MCF 10A (cell line): ENCODE measurements around the gene SMCP. TPM values are rescaled to one million over a fixed set of nuclear protein-coding genes. Genes with fewer than 3 reads are reported as not detected.

Source experiments
- BruUV-seq: library from RNA; stranded (reverse); fragments of 400-500 nt; replicated peaks from 2 replicates; lab custom pipeline; 2021; lab: Mats Ljungman, UMichigan
- CTCF ChIA-PET: fragments of 300-600 bp; sonication (Branson Sonifier 250); formaldehyde crosslinking; extraction: SDS; loops from one replicate; lab custom pipeline; 2021; ENCODE audit warnings: antibody characterized with exemption, inconsistent platforms; lab: Yijun Ruan, JAX
- POLR2A ChIA-PET: fragments of 300-600, 350-650 bp; sonication (Branson Sonifier 250); formaldehyde crosslinking; extraction: SDS; loops from one replicate; lab custom pipeline; 2020; ENCODE audit warnings: antibody characterized with exemption, inconsistent platforms; lab: Yijun Ruan, JAX
- DNase-seq: peaks from one replicate; pipeline ENCODE4 v3.0.0-alpha.2; 2018; ENCODE audit not compliant: unreplicated experiment
- H3K27ac Mint-ChIP-seq: one replicate; pipeline ENCODE4 v1.8.0; 2022; ENCODE audit warnings: mild to moderate bottlenecking, low read depth, mixed read lengths; ENCODE audit not compliant: unreplicated experiment
- H3K27me3 Mint-ChIP-seq: one replicate; pipeline ENCODE4 v1.8.0; 2022; ENCODE audit warnings: mixed read lengths; ENCODE audit not compliant: insufficient read depth, unreplicated experiment
- H3K36me3 Mint-ChIP-seq: one replicate; pipeline ENCODE4 v1.8.0; 2022; ENCODE audit warnings: mild to moderate bottlenecking, moderate library complexity, mixed read lengths; ENCODE audit not compliant: insufficient read depth, unreplicated experiment
- H3K4me1 Mint-ChIP-seq: one replicate; pipeline ENCODE4 v1.8.0; 2022; ENCODE audit warnings: mixed read lengths; ENCODE audit not compliant: insufficient read depth, unreplicated experiment
- H3K4me3 Mint-ChIP-seq: one replicate; pipeline ENCODE4 v1.8.0; 2022; ENCODE audit warnings: mild to moderate bottlenecking, moderate library complexity, mixed read lengths; ENCODE audit not compliant: unreplicated experiment
- H3K9me3 Mint-ChIP-seq: one replicate; pipeline ENCODE4 v1.8.0; 2022; ENCODE audit warnings: mixed read lengths; ENCODE audit not compliant: unreplicated experiment
- CTCF ChIP-seq: fragments of 200-600 bp; IDR thresholded peaks from one replicate; pipeline ENCODE4 v1.8.0; 2022; ENCODE audit warnings: antibody characterized with exemption, mild to moderate bottlenecking; ENCODE audit not compliant: unreplicated experiment
- intact Hi-C: fragments of 100-400 bp; cut with micrococcal nuclease; formaldehyde crosslinking; loops from 2 replicates; pipeline ENCODE4 v1.14.1; 2022
- total RNA-seq: library from RNA; stranded (reverse); gene quantifications from 2 replicates; pipeline ENCODE4 v1.2.3, GENCODE V29; 2022

SMCP gene
- total RNA-seq, 1 experiment from 2014 or later = not detected

GRCh38 chr1:152901631-152902030, 23.5 kb downstream of the SMCP start:
- intact Hi-C loops = no loop called here
- TF ChIP-seq CTCF = no peak
- Mint-ChIP-seq H3K27ac (no peak overlapping the region), H3K4me3 (no peak overlapping the region), H3K36me3 (no peaks in the 10 kb centered on the region), H3K9me3 (no peaks in the 10 kb centered on the region), H3K4me1 (peaks cover 20% of the 10 kb centered on the region), H3K27me3 (no peaks in the 10 kb centered on the region)
- POLR2A ChIA-PET = interaction anchor here (1.2 kb wide), 1 partner anchor 12 kb away, joined by 3 read pairs; no protein-coding TSS in a partner anchor
- no peak for DNase-seq
- CTCF ChIA-PET = interaction anchor here (0.8 to 5.3 kb wide), 3 partner anchors 24 to 131 kb away, joined by 3 to 46 read pairs (median 4); no protein-coding TSS in a partner anchor
- no TSS peak for BruUV-seq

- H3K4me3 Mint-ChIP-seq = no peak overlapping the region
- intact Hi-C loops = no loop called here
- H3K9me3 Mint-ChIP-seq = no peaks in the 10 kb centered on the region
- no peaks in the 10 kb centered on the region for H3K27me3 Mint-ChIP-seq
- POLR2A ChIA-PET = interaction anchor here (1.2 kb wide), 1 partner anchor 13 kb away, joined by 3 read pairs; no protein-coding TSS in a partner anchor
- H3K4me1 Mint-ChIP-seq = peaks cover 28% of the 10 kb centered on the region
- no peak for DNase-seq
- H3K27ac Mint-ChIP-seq = no peak overlapping the region
- H3K36me3 Mint-ChIP-seq = no peaks in the 10 kb centered on the region
- TF ChIP-seq CTCF = no peak
- CTCF ChIA-PET = interaction anchor here (0.6 to 5.3 kb wide), 4 partner anchors 32 to 1267 kb away, joined by 3 to 46 read pairs (median 4); no protein-coding TSS in a partner anchor
- BruUV-seq = no TSS peak
Measured at GRCh38 chr1:152902636-152903035, 24.5 kb downstream of the SMCP start.

- no peaks in the 10 kb centered on the region for H3K36me3 Mint-ChIP-seq
- intact Hi-C loops = no loop called here
- H3K27ac Mint-ChIP-seq = peak overlapping the region; percentile 89
- H3K27me3 Mint-ChIP-seq = no peaks in the 10 kb centered on the region
- no peaks in the 10 kb centered on the region for H3K9me3 Mint-ChIP-seq
- peak; percentile 58 for DNase-seq
- H3K4me1 Mint-ChIP-seq = peaks cover 28% of the 10 kb centered on the region
- TF ChIP-seq CTCF = no peak
- no TSS peak for BruUV-seq
- POLR2A ChIA-PET = interaction anchor here (0.6 to 1.7 kb wide), 4 partner anchors 10 to 480 kb away, joined by 3 to 6 read pairs (median 3); no protein-coding TSS in a partner anchor
- CTCF ChIA-PET = interaction anchor here (0.7 to 5.3 kb wide), 8 partner anchors 21 to 506 kb away, joined by 3 to 46 read pairs (median 4); no protein-coding TSS in a partner anchor
- no peak overlapping the region for H3K4me3 Mint-ChIP-seq
Measured at GRCh38 chr1:152904688-152905440, 26.7 kb downstream of the SMCP start.

GRCh38 chr1:152906023-152906565, 28.0 kb downstream of the SMCP start:
- POLR2A ChIA-PET = interaction anchor here (0.7 to 1.7 kb wide), 5 partner anchors 10 to 286 kb away, joined by 3 to 6 read pairs (median 3); no protein-coding TSS in a partner anchor
- BruUV-seq = no TSS peak
- H3K27ac Mint-ChIP-seq = peak overlapping the region; percentile 89
- H3K36me3 Mint-ChIP-seq = no peaks in the 10 kb centered on the region
- intact Hi-C loops = loop anchor here (1.0 kb wide), 1 partner anchor 35 kb away; no protein-coding TSS in a partner anchor
- no peak for TF ChIP-seq CTCF
- H3K9me3 Mint-ChIP-seq = no peaks in the 10 kb centered on the region
- peaks cover 28% of the 10 kb centered on the region for H3K4me1 Mint-ChIP-seq
- CTCF ChIA-PET = interaction anchor here (0.5 to 5.3 kb wide), 9 partner anchors 10 to 266 kb away, joined by 3 to 46 read pairs (median 3); partner anchors contain the start of genes SMCP and SPRR2D
- peak; percentile 81 for DNase-seq
- no peaks in the 10 kb centered on the region for H3K27me3 Mint-ChIP-seq
- no peak overlapping the region for H3K4me3 Mint-ChIP-seq
